HepG2 (cell line): ENCODE data around the gene RXFP2. TPM values are rescaled to one million over a fixed set of nuclear protein-coding genes. Genes with fewer than 3 reads are reported as not detected.

ENCODE experiments used
- ATAC-seq: fragments of 200-7000 bp; cut with Tn5 transposase; 3 replicates; pipeline ENCODE4 v1.9.1; 2020; ENCODE audit warnings: mild to moderate bottlenecking, moderate library complexity
- BruUV-seq: library from RNA; stranded (reverse); fragments of 400-500 nt; replicated peaks from 2 replicates; lab custom pipeline; 2021; lab: Mats Ljungman, UMichigan
- CTCF ChIA-PET: fragments of 300-600 bp; formaldehyde crosslinking; extraction: SDS; loops from one replicate; lab custom pipeline; 2021; ENCODE audit warnings: low total read pairs, inconsistent platforms, low intra/inter-chr PET ratio; lab: Yijun Ruan, JAX
- POLR2A ChIA-PET: fragments of 350-600 bp; sonication (Branson Sonifier 250); formaldehyde crosslinking; loops from one replicate; lab custom pipeline; 2020; ENCODE audit warnings: antibody characterized with exemption, inconsistent platforms; lab: Yijun Ruan, JAX
- DNase-seq: peaks from one replicate; pipeline ENCODE4 v3.0.0-alpha.2; 2015; ENCODE audit warnings: low spot score
- FAIRE-seq: peaks from 3 replicates; lab custom pipeline; 2011; peaks lifted over from hg19 to GRCh38; lab: Jason Lieb, UNC
- H2AFZ ChIP-seq: one replicate; pipeline ENCODE4 v1.6.1; 2011; ENCODE audit warnings: low read length, inconsistent platforms
- H3K27ac ChIP-seq: fragments of 300-600 bp; 3 replicates; pipeline ENCODE4 v1.8.0; 2011; ENCODE audit warnings: mixed run types, mild to moderate bottlenecking, mixed read lengths, low read length, inconsistent platforms; ENCODE audit not compliant: insufficient read depth; ENCODE audit errors: extremely low read length
- H3K27me3 ChIP-seq, 2 experiments: fragments of 200-600 bp in 1 of 2; 2 replicates in 1 of 2; 3 replicates in 1 of 2; pipeline versions ENCODE4 v1.6.0 to v1.8.0; 2011; ENCODE audit warnings: low read length in 2 of 2, mild to moderate bottlenecking in 2 of 2, moderate library complexity in 2 of 2, inconsistent platforms in 1 of 2; ENCODE audit not compliant: insufficient read depth in 2 of 2, control insufficient read depth in 1 of 2
- H3K36me3 ChIP-seq, 2 experiments: fragments of 200-600 bp in 1 of 2; replicated peaks in 1 of 2; 2 replicates in 1 of 2; 3 replicates in 1 of 2; pipeline versions ENCODE4 v1.5.1 to v1.8.0; 2011; ENCODE audit warnings: low read length in 2 of 2, inconsistent platforms in 1 of 2; ENCODE audit not compliant: insufficient read depth in 2 of 2, control insufficient read depth in 1 of 2
- H3K4me1 ChIP-seq: 2 replicates; pipeline ENCODE4 v1.5.1; 2012; ENCODE audit warnings: low read length, inconsistent platforms; ENCODE audit not compliant: insufficient read depth
- H3K4me2 ChIP-seq: 2 replicates; pipeline ENCODE4 v1.6.0; 2011; ENCODE audit warnings: low read depth, low read length, inconsistent platforms
- H3K4me3 ChIP-seq, 3 experiments: fragments of 200-600 bp in 1 of 3; sonication (generic), shearing (Covaris generic) in 1 of 3; replicated peaks in 1 of 3; 2 replicates each; pipeline ENCODE4 v1.5.1; 2011 to 2016; ENCODE audit warnings: low read length in 3 of 3, inconsistent platforms in 2 of 3, low read depth in 2 of 3, mild to moderate bottlenecking in 2 of 3, control low read depth in 1 of 3, mixed read lengths in 1 of 3; ENCODE audit not compliant: insufficient read depth in 1 of 3
- H3K79me2 ChIP-seq: one replicate; pipeline ENCODE4 v1.6.1; 2011; ENCODE audit warnings: low read length, inconsistent platforms; ENCODE audit not compliant: insufficient read depth
- H3K9ac ChIP-seq: 2 replicates; pipeline ENCODE4 v1.6.0; 2011; ENCODE audit warnings: mild to moderate bottlenecking, low read depth, low read length, inconsistent platforms; ENCODE audit not compliant: insufficient read depth
- H3K9me3 ChIP-seq: 2 replicates; pipeline ENCODE4 v1.5.1; 2012; ENCODE audit warnings: mild to moderate bottlenecking, low read length
- H4K20me1 ChIP-seq: 2 replicates; pipeline ENCODE4 v1.6.0; 2011; ENCODE audit warnings: inconsistent platforms, mild to moderate bottlenecking, low read length, moderate library complexity; ENCODE audit not compliant: insufficient read depth
- FOXP1 ChIP-seq, 2 experiments: fragments of 450-650 bp in 1 of 2; IDR thresholded peaks; 2 replicates each; pipeline ENCODE4 v1.6.1; 2017 to 2018; ENCODE audit warnings: antibody characterized with exemption in 1 of 2
- HDAC2 ChIP-seq: sonication (generic); formaldehyde crosslinking; IDR thresholded peaks from 2 replicates; pipeline ENCODE4 v1.4.0; 2020; ENCODE audit warnings: missing genetic modification reagents
- MBD4 ChIP-seq: IDR thresholded peaks from 2 replicates; pipeline ENCODE4 v1.6.1; 2012; ENCODE audit warnings: low read length, inconsistent platforms, borderline replicate concordance
- ZC3H13 ChIP-seq: sonication (generic); formaldehyde crosslinking; IDR thresholded peaks from 2 replicates; pipeline ENCODE4 v1.8.1; 2023; ENCODE audit warnings: mild to moderate bottlenecking, missing genetic modification reagents, moderate library complexity
- ZNF160 ChIP-seq: sonication (generic); formaldehyde crosslinking; IDR thresholded peaks from 2 replicates; pipeline ENCODE4 v1.8.0; 2022; ENCODE audit warnings: mild to moderate bottlenecking, inconsistent platforms, missing genetic modification reagents
- ZNF549 ChIP-seq: sonication (generic); formaldehyde crosslinking; IDR thresholded peaks from 2 replicates; pipeline ENCODE4 v1.5.0; 2020; ENCODE audit warnings: missing genetic modification reagents
- ZNF550 ChIP-seq: sonication (generic); formaldehyde crosslinking; IDR thresholded peaks from 2 replicates; pipeline ENCODE4 v1.4.0; 2020; ENCODE audit warnings: mild to moderate bottlenecking, missing genetic modification reagents, borderline replicate concordance
- WGBS: methylation state at CpG from one replicate; pipeline ENCODE4 v1.1.6; 2017; ENCODE audit warnings: low lambda C conversion rate; 5-methylcytosine and 5-hydroxymethylcytosine counted together
- in situ Hi-C: cut with HindIII; loops from 2 replicates; pipeline ENCODE4 v1.10.0; 2017; ENCODE audit warnings: low pct_unique_long_range_greater_than_20kb; ENCODE audit not compliant: extremely low pct_ligation_motif_present
- intact Hi-C: fragments of 100-400 bp; cut with micrococcal nuclease; formaldehyde crosslinking; loops from one replicate; pipeline ENCODE4 v1.10.0; 2022; ENCODE audit not compliant: unreplicated experiment
- polyA plus RNA-seq, 8 experiments: library from polyadenylated mRNA; depleted of rRNA in 3 of 8; stranded (reverse) in 7 of 8; unstranded in 1 of 8; fragments of >200 nt; fragmentation: Illumina TruSeq in 4 of 8; extraction: Trizol in 4 of 8; gene quantifications; 2 replicates each; pipeline versions ENCODE4 v1.2.1 to v1.2.3, GENCODE V29; 2011 to 2016; ENCODE audit warnings: low read depth in 4 of 8, missing spikeins in 1 of 8, mixed read lengths in 1 of 8; ENCODE audit not compliant: insufficient read depth in 1 of 8
- total RNA-seq, 5 experiments: library from RNA; depleted of rRNA; stranded (reverse); fragments of >200 nt; fragmentation: Illumina TruSeq; extraction: Trizol; gene quantifications; 2 replicates each; pipeline ENCODE4 v1.2.3, GENCODE V29; 2016; ENCODE audit warnings: low read depth in 1 of 5
- TF ChIP-seq, protein P1 (sequence below): sonication (generic); formaldehyde crosslinking; IDR thresholded peaks from 2 replicates; pipeline ENCODE4 v1.5.0; 2020; ENCODE audit warnings: mild to moderate bottlenecking, missing genetic modification reagents
- TF ChIP-seq, protein P2 (sequence below): sonication (generic); formaldehyde crosslinking; IDR thresholded peaks from 2 replicates; pipeline ENCODE4 v1.4.0; 2020; ENCODE audit warnings: missing genetic modification reagents

RXFP2 gene
- total and polyA plus RNA-seq, 2 of the 13 experiments (the other 11 are each of a cell fraction or from before 2014, with no cell fraction given), result not detected

DNA sequence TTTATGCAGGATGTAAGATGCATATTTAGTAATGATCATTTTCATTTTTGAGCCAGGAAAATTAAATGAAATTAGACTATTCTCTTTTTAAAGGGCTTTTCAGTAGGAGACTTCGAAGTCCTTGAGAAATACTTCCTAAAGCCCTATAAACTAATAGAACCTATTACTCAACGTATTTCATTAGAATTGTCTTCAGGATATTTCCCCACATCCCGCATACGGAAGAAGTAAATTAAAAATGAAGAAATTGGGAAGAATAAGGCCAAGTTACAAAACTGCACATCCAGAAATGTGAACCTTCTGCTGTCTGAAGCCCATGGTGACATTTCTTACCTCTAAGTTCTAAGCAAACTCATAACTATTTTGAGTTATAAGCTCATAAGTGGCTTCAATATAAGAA is 66.5 kb downstream of the RXFP2 start:
- whole genome bisulfite sequencing, result 22% methylated on average over 4 of the region's 4 CpGs
- H3K9me3 ChIP-seq, result no peaks in the 10 kb centered on the region
- intact Hi-C loops (no loop called here), in situ Hi-C loops (no loop called here)
- no peak for ATAC-seq
- FAIRE-seq, result no peak
- no peaks in the 10 kb centered on the region; a peak in 1 of 5 replicates for H3K27me3 ChIP-seq
- no peak overlapping the region for H3K9ac ChIP-seq
- ChIA-PET POLR2A (no interaction called here), CTCF (no interaction called here)
- BruUV-seq, result no TSS peak
- DNase-seq, result no peak
- TF ChIP-seq FOXP1 (IDR thresholded peaks at IDR 0.05), result no peak
- no peak for TF ChIP-seq FOXP1 (CRISPR knock-in tag; IDR thresholded peaks at IDR 0.05)
- TF ChIP-seq, protein P1, sequence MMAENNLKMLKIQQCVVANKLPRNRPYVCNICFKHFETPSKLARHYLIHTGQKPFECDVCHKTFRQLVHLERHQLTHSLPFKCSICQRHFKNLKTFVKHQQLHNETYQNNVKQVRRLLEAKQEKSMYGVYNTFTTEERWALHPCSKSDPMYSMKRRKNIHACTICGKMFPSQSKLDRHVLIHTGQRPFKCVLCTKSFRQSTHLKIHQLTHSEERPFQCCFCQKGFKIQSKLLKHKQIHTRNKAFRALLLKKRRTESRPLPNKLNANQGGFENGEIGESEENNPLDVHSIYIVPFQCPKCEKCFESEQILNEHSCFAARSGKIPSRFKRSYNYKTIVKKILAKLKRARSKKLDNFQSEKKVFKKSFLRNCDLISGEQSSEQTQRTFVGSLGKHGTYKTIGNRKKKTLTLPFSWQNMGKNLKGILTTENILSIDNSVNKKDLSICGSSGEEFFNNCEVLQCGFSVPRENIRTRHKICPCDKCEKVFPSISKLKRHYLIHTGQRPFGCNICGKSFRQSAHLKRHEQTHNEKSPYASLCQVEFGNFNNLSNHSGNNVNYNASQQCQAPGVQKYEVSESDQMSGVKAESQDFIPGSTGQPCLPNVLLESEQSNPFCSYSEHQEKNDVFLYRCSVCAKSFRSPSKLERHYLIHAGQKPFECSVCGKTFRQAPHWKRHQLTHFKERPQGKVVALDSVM (CRISPR knock-in tag), result no peak
- TF ChIP-seq MBD4, result no peak
- TF ChIP-seq ZC3H13 (CRISPR knock-in tag), result no peak
- no peak for TF ChIP-seq ZNF550 (CRISPR knock-in tag)
- TF ChIP-seq, protein P2, sequence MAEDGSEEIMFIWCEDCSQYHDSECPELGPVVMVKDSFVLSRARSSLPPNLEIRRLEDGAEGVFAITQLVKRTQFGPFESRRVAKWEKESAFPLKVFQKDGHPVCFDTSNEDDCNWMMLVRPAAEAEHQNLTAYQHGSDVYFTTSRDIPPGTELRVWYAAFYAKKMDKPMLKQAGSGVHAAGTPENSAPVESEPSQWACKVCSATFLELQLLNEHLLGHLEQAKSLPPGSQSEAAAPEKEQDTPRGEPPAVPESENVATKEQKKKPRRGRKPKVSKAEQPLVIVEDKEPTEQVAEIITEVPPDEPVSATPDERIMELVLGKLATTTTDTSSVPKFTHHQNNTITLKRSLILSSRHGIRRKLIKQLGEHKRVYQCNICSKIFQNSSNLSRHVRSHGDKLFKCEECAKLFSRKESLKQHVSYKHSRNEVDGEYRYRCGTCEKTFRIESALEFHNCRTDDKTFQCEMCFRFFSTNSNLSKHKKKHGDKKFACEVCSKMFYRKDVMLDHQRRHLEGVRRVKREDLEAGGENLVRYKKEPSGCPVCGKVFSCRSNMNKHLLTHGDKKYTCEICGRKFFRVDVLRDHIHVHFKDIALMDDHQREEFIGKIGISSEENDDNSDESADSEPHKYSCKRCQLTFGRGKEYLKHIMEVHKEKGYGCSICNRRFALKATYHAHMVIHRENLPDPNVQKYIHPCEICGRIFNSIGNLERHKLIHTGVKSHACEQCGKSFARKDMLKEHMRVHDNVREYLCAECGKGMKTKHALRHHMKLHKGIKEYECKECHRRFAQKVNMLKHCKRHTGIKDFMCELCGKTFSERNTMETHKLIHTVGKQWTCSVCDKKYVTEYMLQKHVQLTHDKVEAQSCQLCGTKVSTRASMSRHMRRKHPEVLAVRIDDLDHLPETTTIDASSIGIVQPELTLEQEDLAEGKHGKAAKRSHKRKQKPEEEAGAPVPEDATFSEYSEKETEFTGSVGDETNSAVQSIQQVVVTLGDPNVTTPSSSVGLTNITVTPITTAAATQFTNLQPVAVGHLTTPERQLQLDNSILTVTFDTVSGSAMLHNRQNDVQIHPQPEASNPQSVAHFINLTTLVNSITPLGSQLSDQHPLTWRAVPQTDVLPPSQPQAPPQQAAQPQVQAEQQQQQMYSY (CRISPR knock-in tag), result no peak
- TF ChIP-seq ZNF549, result no peak
- TF ChIP-seq ZNF160 (CRISPR knock-in tag), result no peak
- TF ChIP-seq HDAC2, result no peak
- no peaks in the 10 kb centered on the region for H3K36me3 ChIP-seq
- no peaks in the 10 kb centered on the region for H3K79me2 ChIP-seq
- H2AFZ ChIP-seq, result no peak overlapping the region
- no peak overlapping the region for H3K4me3 ChIP-seq
- H3K4me1 ChIP-seq, result no peaks in the 10 kb centered on the region
- H4K20me1 ChIP-seq, result no peaks in the 10 kb centered on the region
- H3K4me2 ChIP-seq, result no peak overlapping the region
- H3K27ac ChIP-seq, result no peak overlapping the region
